HG02970 (cell line): ENCODE measurements around the gene COX10.
A peak's percentile ranks its signal among the peaks of the same experiment; 100 is the strongest.

Experiments used
- ATAC-seq: cut with Tn5 transposase; IDR thresholded peaks from one replicate; pipeline ENCODE4 v1.9.1; 2021; ENCODE audit warnings: mild to moderate bottlenecking, moderate library complexity, moderate number of reproducible peaks; ENCODE audit not compliant: unreplicated experiment, low FRiP score

COX10 gene

GRCh38 chr17:14068542-14069250, 608 bp upstream of the COX10 start:
- peak; percentile 14 for ATAC-seq

GRCh38 chr17:14070344-14070984, 1.2 kb downstream of the COX10 start:
- ATAC-seq = no peak

GRCh38 chr17:14072881-14073280, 3.6 kb downstream of the COX10 start:
- ATAC-seq = no peak

GRCh38 chr17:14078027-14078426, 8.7 kb downstream of the COX10 start:
- no peak for ATAC-seq

GRCh38 chr17:14080847-14081251, 11.5 kb downstream of the COX10 start:
- ATAC-seq = no peak

GRCh38 chr17:14082848-14083247, 13.5 kb downstream of the COX10 start:
- ATAC-seq = no peak

- no peak for ATAC-seq
Observed at GRCh38 chr17:14084955-14085354, 15.7 kb downstream of the COX10 start.

- no peak for ATAC-seq
Observed at GRCh38 chr17:14086189-14086588, 16.9 kb downstream of the COX10 start.

- ATAC-seq = no peak
Observed at GRCh38 chr17:14089179-14089578, 19.9 kb downstream of the COX10 start.

- no peak for ATAC-seq
Observed at GRCh38 chr17:14091367-14091766, 22.1 kb downstream of the COX10 start.

- ATAC-seq = no peak
Observed at GRCh38 chr17:14092808-14093207, 23.5 kb downstream of the COX10 start.

- ATAC-seq = no peak
Observed at GRCh38 chr17:14094676-14095601, 25.6 kb downstream of the COX10 start.

- no peak for ATAC-seq
Observed at GRCh38 chr17:14095631-14096030, 26.3 kb downstream of the COX10 start.

- ATAC-seq = no peak
Observed at GRCh38 chr17:14098246-14098645, 28.9 kb downstream of the COX10 start.

- ATAC-seq = no peak
Observed at GRCh38 chr17:14101976-14102375, 32.7 kb downstream of the COX10 start.

- no peak for ATAC-seq
Observed at GRCh38 chr17:14103836-14104235, 34.5 kb downstream of the COX10 start.

GRCh38 chr17:14104734-14105133, 35.4 kb downstream of the COX10 start:
- no peak for ATAC-seq

GRCh38 chr17:14107889-14108288, 38.6 kb downstream of the COX10 start:
- no peak for ATAC-seq

- no peak for ATAC-seq
Observed at GRCh38 chr17:14112407-14112806, 43.1 kb downstream of the COX10 start.

GRCh38 chr17:14113137-14113536, 43.8 kb downstream of the COX10 start:
- ATAC-seq = no peak
